ENCODE measurements around the gene PCGF1. TPM values are rescaled to one million over a fixed set of nuclear protein-coding genes. Genes with fewer than 3 reads are reported as not detected.

Gene PCGF1
- total and polyA plus RNA-seq, 2 of the 13 experiments (the other 11 are each of a cell fraction or from before 2014, with no cell fraction given): 20.4 to 22.6 TPM

- TF ChIP-seq ZBTB7A (CRISPR knock-in tag; IDR thresholded peaks at IDR 0.05) (peak; percentile 45; the same call in 1 of the 2 replicates), RBAK (CRISPR knock-in tag; IDR thresholded peaks at IDR 0.05) (no peak), ZNF136 (CRISPR knock-in tag; IDR thresholded peaks at IDR 0.05; ENCODE audit: low read depth) (0 out of 2 replicates have a peak, but pooled peaks have one; percentile 6), ZMYM3 (CRISPR knock-in tag; IDR thresholded peaks at IDR 0.05) (peak; percentile 74; the same call in 1 of the 2 replicates), DMAP1 (CRISPR knock-in tag; IDR thresholded peaks at IDR 0.05) (no peak), SMAD9 (CRISPR knock-in tag; IDR thresholded peaks at IDR 0.05) (0 out of 2 replicates have a peak, but pooled peaks have one; percentile 10), MEF2D (CRISPR knock-in tag; IDR thresholded peaks at IDR 0.05) (no peak)
- TF ChIP-seq, protein P1, sequence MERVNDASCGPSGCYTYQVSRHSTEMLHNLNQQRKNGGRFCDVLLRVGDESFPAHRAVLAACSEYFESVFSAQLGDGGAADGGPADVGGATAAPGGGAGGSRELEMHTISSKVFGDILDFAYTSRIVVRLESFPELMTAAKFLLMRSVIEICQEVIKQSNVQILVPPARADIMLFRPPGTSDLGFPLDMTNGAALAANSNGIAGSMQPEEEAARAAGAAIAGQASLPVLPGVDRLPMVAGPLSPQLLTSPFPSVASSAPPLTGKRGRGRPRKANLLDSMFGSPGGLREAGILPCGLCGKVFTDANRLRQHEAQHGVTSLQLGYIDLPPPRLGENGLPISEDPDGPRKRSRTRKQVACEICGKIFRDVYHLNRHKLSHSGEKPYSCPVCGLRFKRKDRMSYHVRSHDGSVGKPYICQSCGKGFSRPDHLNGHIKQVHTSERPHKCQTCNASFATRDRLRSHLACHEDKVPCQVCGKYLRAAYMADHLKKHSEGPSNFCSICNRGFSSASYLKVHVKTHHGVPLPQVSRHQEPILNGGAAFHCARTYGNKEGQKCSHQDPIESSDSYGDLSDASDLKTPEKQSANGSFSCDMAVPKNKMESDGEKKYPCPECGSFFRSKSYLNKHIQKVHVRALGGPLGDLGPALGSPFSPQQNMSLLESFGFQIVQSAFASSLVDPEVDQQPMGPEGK (CRISPR knock-in tag; IDR thresholded peaks at IDR 0.05): peak; percentile 48; the same call in 1 of the 2 replicates
Observed at GRCh38 chr2:74507926-74508520, 528 bp upstream of the PCGF1 start (continued).

DNA sequence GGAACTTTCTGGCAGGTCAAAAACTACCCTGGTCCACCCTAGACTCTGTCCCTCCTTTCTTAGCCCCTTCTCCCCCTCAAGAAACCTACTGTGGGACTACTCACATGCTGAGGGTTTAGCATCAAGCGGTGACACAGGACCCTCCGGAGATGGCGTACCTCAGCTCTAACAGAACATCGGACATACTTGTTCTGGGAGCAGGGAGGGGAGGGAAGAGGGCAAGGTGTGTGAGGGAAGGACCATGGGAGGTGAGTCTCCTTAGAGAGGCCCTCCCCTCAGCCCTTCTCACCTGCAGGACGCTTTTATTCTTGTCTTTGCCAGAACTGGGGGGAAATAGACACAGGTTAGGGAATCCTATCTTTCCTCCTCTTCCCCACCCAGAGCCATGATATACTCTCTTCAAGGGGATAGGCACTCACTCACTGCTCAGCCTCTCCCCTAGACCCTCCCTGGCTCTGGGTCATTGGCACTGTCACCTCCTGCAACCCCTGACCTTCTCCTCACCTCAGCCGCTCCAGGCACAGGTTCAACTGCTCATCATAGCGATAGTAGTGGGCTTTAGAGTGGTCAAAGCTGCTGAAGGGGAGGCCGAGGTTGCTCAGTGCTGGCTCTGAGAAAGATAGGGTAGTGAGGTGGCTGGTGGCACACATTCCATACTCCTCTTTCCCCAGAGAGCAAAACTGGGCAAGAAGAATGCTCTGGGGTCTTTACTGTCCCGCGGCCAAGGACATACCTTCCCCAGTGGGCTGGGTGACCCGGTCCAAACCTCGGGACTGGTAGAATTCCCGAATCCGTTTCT, 1.8 kb downstream of the PCGF1 start:
- POLR2A ChIA-PET: interaction anchor here (0.8 to 16.5 kb wide), 14 partner anchors 9 to 76 kb away, joined by 3 to 795 read pairs (median 11); partner anchors contain the start of genes AUP1, CCDC142, DQX1 and HTRA2
- TF ChIP-seq ZNF572 (CRISPR knock-in tag; IDR thresholded peaks at IDR 0.05) (no peak), RBM22 (optimal IDR thresholded peaks at IDR 0.05; ENCODE audit: low read length) (peak; percentile 94), SALL1 (CRISPR knock-in tag; IDR thresholded peaks at IDR 0.05) (peak; percentile 2; the same call in 1 of the 2 replicates), POLR2AphosphoS2 (IDR thresholded peaks at IDR 0.05; ENCODE audit: low read depth, low read length) (peak; percentile 45; the same call in 1 of the 2 replicates), ZNF605 (CRISPR knock-in tag; IDR thresholded peaks at IDR 0.05) (0 out of 2 replicates have a peak, but pooled peaks have one; percentile 38), POLR2AphosphoS5 (IDR thresholded peaks at IDR 0.05; ENCODE audit: low read depth, low read length) (peak; percentile 29; the same call in 1 of the 2 replicates)

More for the DNA sequence above, 1.8 kb downstream of the PCGF1 start:
- ATAC-seq (no peak), DNase-seq (ENCODE audit: low spot score) (no peak), FAIRE-seq (no peak)
- peaks cover 51% of the 10 kb centered on the region for H3K79me2 ChIP-seq (ENCODE audit: insufficient read depth, low read length)
- H3K4me3 ChIP-seq (replicated peaks in 1 of 3; ENCODE audit: insufficient read depth in 1 of 3, low read depth in 2 of 3, low read length in 3 of 3): peak overlapping the region; percentile 5 to 26 (median 14); a peak in 2 of 6 replicates
- CTCF ChIA-PET (ENCODE audit: low intra/inter-chr PET ratio, low total read pairs): interaction anchor here (1.9 kb wide), 1 partner anchor 82 kb away, joined by 6 read pairs; no protein-coding TSS in a partner anchor
- in situ Hi-C loops (cut with HindIII; ENCODE audit: extremely low pct_ligation_motif_present, low pct_unique_long_range_greater_than_20kb) (no loop called here), intact Hi-C loops (cut with micrococcal nuclease; ENCODE audit: unreplicated experiment) (loop anchor here (2.0 kb wide), 1 partner anchor 81 kb away; no protein-coding TSS in a partner anchor)
- WGBS (ENCODE audit: low lambda C conversion rate): 82% methylated on average over 14 of the region's 14 CpGs
- H3K27ac ChIP-seq (ENCODE audit: extremely low read length, insufficient read depth, low read length): peak overlapping the region; percentile 9
- peak overlapping the region; percentile 27; the same call in 1 of the 2 replicates for H3K9ac ChIP-seq (ENCODE audit: insufficient read depth, low read depth, low read length)
- H3K9me3 ChIP-seq (ENCODE audit: low read length): no peaks in the 10 kb centered on the region
- no TSS peak for BruUV-seq (replicated peaks)
- H4K20me1 ChIP-seq (ENCODE audit: insufficient read depth, low read length): no peaks in the 10 kb centered on the region
- H3K36me3 ChIP-seq (replicated peaks in 1 of 2; ENCODE audit: control insufficient read depth in 1 of 2, insufficient read depth in 2 of 2, low read length in 2 of 2): no peaks in the 10 kb centered on the region; a peak in 3 of 5 replicates
- H3K4me2 ChIP-seq (ENCODE audit: low read depth, low read length): peak overlapping the region; percentile 92
- H3K27me3 ChIP-seq (ENCODE audit: control insufficient read depth in 1 of 2, insufficient read depth in 2 of 2, low read length in 2 of 2): no peaks in the 10 kb centered on the region; a peak in 1 of 5 replicates
- H2AFZ ChIP-seq (ENCODE audit: low read length): no peak overlapping the region
- peaks cover 69% of the 10 kb centered on the region for H3K4me1 ChIP-seq (ENCODE audit: insufficient read depth, low read length)
